ENCODE data around the gene PLIN3.

DNA sequence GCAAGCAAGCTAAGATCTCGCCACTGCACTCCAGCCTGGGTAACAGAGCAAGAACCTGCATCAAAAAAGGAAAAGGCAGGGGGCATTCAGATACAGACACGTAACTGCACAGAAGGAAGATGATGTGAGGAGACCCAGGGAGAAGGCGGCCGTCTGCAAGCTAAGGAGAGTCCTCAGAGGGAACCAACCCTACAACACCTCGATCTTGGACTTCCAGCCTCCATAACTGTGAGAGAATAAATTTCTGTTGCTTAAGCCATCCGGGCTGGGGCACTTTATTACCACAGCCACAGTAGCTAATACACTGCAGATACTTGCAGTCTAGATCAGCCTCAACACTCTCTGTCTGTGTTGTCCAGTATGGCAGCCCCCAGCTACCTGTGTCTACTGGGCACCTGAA lies 43.9 kb downstream of the PLIN3 start:
- TF ChIP-seq, protein P1, sequence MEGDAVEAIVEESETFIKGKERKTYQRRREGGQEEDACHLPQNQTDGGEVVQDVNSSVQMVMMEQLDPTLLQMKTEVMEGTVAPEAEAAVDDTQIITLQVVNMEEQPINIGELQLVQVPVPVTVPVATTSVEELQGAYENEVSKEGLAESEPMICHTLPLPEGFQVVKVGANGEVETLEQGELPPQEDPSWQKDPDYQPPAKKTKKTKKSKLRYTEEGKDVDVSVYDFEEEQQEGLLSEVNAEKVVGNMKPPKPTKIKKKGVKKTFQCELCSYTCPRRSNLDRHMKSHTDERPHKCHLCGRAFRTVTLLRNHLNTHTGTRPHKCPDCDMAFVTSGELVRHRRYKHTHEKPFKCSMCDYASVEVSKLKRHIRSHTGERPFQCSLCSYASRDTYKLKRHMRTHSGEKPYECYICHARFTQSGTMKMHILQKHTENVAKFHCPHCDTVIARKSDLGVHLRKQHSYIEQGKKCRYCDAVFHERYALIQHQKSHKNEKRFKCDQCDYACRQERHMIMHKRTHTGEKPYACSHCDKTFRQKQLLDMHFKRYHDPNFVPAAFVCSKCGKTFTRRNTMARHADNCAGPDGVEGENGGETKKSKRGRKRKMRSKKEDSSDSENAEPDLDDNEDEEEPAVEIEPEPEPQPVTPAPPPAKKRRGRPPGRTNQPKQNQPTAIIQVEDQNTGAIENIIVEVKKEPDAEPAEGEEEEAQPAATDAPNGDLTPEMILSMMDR (IDR thresholded peaks at IDR 0.05 in 4 of 5, conservative IDR thresholded peaks at IDR 0.05 in 1 of 5): no peak
- TF ChIP-seq POLR2A (IDR thresholded peaks at IDR 0.05): no peak

Measured in gastrocnemius medialis (tissue), 4 donors.